Mucosa of descending colon (tissue), 3 donors: ENCODE data around the gene METAP2. TPM values are rescaled to one million over a fixed set of nuclear protein-coding genes. Genes with fewer than 3 reads are reported as not detected.

Source experiments
- ATAC-seq: fragments of 200-7000 bp; cut with Tn5 transposase; one replicate; pipeline ENCODE4 v1.9.1; 2020; ENCODE audit warnings: mild to moderate bottlenecking, moderate library complexity
- DNase-seq, 3 donors: peaks; one replicate each; pipeline ENCODE4 v3.0.0-alpha.2; 2020
- H3K36me3 ChIP-seq: fragments of 200-600 bp; one replicate; pipeline ENCODE4 v1.8.0; 2021; ENCODE audit warnings: low read depth, mild to moderate bottlenecking
- H3K4me1 ChIP-seq: fragments of 200-600 bp; one replicate; pipeline ENCODE4 v1.8.0; 2021; ENCODE audit warnings: low read depth, mild to moderate bottlenecking
- H3K4me3 ChIP-seq: fragments of 200-600 bp; one replicate; pipeline ENCODE4 v1.8.0; 2021; ENCODE audit warnings: mild to moderate bottlenecking
- H3K9me3 ChIP-seq: fragments of 200-600 bp; one replicate; pipeline ENCODE4 v1.8.0; 2021; ENCODE audit warnings: mild to moderate bottlenecking
- CTCF ChIP-seq: fragments of 200-600 bp; IDR thresholded peaks from one replicate; pipeline ENCODE4 v1.8.0; 2022; ENCODE audit warnings: antibody characterized with exemption, mild to moderate bottlenecking
- intact Hi-C, 2 donors: fragments of 100-400 bp; cut with DNase I in 1 of 2; cut with micrococcal nuclease in 1 of 2; formaldehyde crosslinking; loops; one replicate each; pipeline versions ENCODE4 v1.11.0 to v1.11.1; 2022; cut with DNase I, micrococcal nuclease
- total RNA-seq, 3 donors: library from RNA; stranded (reverse); fragmentation: NEBNext Ultra II Directional in 2 of 3; extraction: Animal tissue kit (Norgen Biotek cat#: 25700) in 2 of 3; gene quantifications; one replicate each; pipeline versions ENCODE4 v1.2.1 to v1.2.4, GENCODE V29; 2021 to 2023
- donor health status: DM: no; HTN: no; CAD: no; lungs with moderate emphysema.
- donor health status: DM: no; HTN: no; CAD: no.
- donor health status: DM: no; HTN: yes; CAD: no.

The METAP2 gene
- total RNA-seq, 3 donors from 2014 or later, result 35.2 to 67.7 (median 51.5) TPM

GRCh38 chr12:95551913-95552516 lies 78.1 kb downstream of the METAP2 start:
- Histone ChIP-seq H3K4me1 (peaks cover 8% of the 10 kb centered on the region), H3K36me3 (no peaks in the 10 kb centered on the region), H3K9me3 (peaks cover 4% of the 10 kb centered on the region), H3K4me3 (no peak overlapping the region)
- ATAC-seq (no peak), DNase-seq (no peak)
- intact Hi-C loops, result no loop called here
- TF ChIP-seq CTCF, result no peak

- no peak for TF ChIP-seq CTCF
- Histone ChIP-seq H3K9me3 (peaks cover 4% of the 10 kb centered on the region), H3K4me1 (peaks cover 8% of the 10 kb centered on the region), H3K4me3 (no peak overlapping the region), H3K36me3 (no peaks in the 10 kb centered on the region)
- DNase-seq (no peak), ATAC-seq (no peak)
- intact Hi-C loops, result no loop called here
Measured at GRCh38 chr12:95553197-95553943, 79.4 kb downstream of the METAP2 start.

GRCh38 chr12:95554532-95555071 lies 80.7 kb downstream of the METAP2 start:
- ATAC-seq, result peak; percentile 13

GRCh38 chr12:95557625-95558024 lies 83.7 kb downstream of the METAP2 start:
- peak in 1 of 3 donors; percentile 28 for DNase-seq
- Histone ChIP-seq H3K4me3 (no peak overlapping the region), H3K9me3 (no peaks in the 10 kb centered on the region), H3K4me1 (no peaks in the 10 kb centered on the region), H3K36me3 (no peaks in the 10 kb centered on the region)
- TF ChIP-seq CTCF, result no peak
- ATAC-seq, result peak; percentile 97
- intact Hi-C loops, result no loop called here

More at GRCh38 chr12:95554532-95555071, 80.7 kb downstream of the METAP2 start:
- Histone ChIP-seq H3K9me3 (no peaks in the 10 kb centered on the region), H3K4me3 (no peak overlapping the region), H3K36me3 (no peaks in the 10 kb centered on the region), H3K4me1 (no peaks in the 10 kb centered on the region)
- TF ChIP-seq CTCF, result no peak
- intact Hi-C loops, result no loop called here
- DNase-seq, result no peak

Other genes starting within 250 kb of the METAP2 start
- gene USP44, start 77.3 kb downstream of the METAP2 start, total RNA-seq, result 1 to 10 TPM in 1 of 3 donors, under 1 TPM in 2; 0.20 to 1.7 (median 0.53) TPM